ENCODE results near the gene ABCG1.

- TF ChIP-seq CTCF (IDR thresholded peaks at IDR 0.05) (no peak), ZFX (IDR thresholded peaks at IDR 0.05; ENCODE audit: borderline replicate concordance) (no peak)
Measured at GRCh38 chr21:42189431-42189830, 29.5 kb upstream of the ABCG1 start.
